GM18873 (cell line): ENCODE data around the gene SEPTIN8.

ENCODE experiments used
- ATAC-seq: cut with Tn5 transposase; IDR thresholded peaks from one replicate; pipeline ENCODE4 v1.9.1; 2021; ENCODE audit warnings: mild to moderate bottlenecking, moderate library complexity, moderate number of reproducible peaks; ENCODE audit not compliant: unreplicated experiment, low FRiP score

SEPTIN8 gene

GRCh38 chr5:132751971-132752580, 25.0 kb downstream of the SEPTIN8 start:
- ATAC-seq: no peak

- peak; percentile 33 for ATAC-seq
These were observed 25.6 kb downstream of the SEPTIN8 start for GRCh38 chr5:132751444-132751843.

DNA sequence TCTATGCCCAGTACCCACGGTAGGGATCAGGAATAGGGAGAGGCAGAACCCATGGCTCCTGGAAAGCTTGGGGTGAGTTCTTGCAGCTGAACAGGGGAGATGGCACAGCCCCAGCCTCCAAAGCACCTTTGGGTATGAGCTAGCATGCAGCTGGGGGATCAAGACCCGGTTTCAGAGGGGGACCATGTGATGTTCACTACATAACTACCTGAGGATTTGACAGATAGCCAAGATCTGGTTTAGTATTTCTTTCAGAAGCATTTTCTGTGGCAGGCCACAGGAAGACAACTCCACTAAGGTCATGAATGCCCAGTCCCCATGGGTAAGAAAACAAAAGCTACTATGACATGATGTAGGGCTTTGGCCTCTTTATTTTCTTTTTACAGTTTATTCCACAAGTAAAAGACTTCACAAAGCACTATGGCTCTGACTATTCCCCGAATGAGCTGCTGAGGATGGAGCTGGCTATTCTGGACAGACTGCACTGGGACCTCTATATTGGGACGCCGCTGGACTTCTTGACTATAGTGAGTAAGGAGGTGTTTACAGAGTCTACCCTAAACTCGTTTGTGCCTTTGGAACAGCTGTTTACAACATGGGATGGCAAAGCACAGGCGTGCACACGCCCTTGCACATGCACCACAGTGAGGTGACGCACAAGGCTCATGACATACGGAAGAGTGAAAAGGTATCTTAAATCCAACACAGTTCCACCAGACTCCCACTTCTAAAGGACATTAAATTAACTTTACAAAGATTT, 26.4 kb downstream of the SEPTIN8 start:
- ATAC-seq: peak; percentile 30

DNA sequence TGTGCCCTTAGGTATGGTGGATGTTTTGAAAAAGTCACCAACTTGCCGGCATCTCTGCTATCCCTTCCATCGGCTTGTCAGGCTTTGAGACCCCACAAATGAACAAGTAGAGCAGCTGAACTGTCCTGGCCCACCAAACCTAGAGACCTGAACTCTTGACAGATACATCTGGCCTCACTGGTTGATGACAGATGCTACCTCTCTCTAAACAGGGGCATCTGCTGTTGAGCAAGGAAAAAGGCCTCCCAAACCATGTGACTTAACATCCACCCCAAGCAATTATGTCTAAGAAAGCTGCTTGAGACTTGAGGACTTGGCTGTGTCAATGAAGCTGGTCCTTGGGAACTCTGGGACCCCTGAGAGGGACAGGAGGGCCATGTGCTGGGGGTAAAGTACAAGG, 27.5 kb downstream of the SEPTIN8 start:
- ATAC-seq: no peak

GRCh38 chr5:132748522-132749000, 28.5 kb downstream of the SEPTIN8 start:
- ATAC-seq: no peak

GRCh38 chr5:132747616-132748440, 29.2 kb downstream of the SEPTIN8 start:
- no peak for ATAC-seq

DNA sequence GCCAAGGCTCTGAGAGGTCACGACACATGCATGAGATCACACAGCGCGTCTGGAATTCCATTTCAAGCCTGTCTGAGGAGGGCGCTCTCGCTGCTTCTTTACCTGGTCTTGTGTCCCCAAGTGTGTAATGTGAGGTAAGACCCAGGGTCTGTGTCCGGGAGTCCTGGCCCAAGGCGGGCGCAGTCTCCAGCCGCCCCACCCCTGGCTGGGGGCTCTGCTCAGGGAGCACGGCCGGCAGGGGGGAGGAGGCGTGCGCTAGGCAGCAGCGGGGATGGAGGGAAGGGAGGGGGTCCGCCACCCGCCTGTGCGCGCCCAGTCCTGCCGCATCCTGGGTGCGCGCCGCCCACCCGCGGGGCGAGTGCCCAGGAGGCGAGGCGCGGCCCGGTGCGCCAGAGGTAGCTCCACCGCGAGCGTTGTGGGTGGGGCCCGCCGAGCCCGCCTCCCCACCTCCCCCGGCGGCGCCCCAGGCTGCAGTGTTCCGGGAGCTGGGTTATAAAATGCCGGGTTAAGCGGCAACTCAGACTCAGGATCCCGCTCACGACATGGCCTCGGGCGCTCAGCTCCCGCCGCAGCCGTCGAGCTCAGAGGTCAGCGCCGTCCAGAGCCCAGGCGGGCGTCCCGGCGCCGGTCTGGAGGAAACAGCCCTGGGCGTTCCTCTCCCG, 30.0 kb downstream of the SEPTIN8 start, which contains the start of gene CCNI2:
CCNI2 (plus strand) TSS at position 473 of the 662 bp plus-strand sequence; CDS start at position 543, 70 bp downstream.
- ATAC-seq: no peak

DNA sequence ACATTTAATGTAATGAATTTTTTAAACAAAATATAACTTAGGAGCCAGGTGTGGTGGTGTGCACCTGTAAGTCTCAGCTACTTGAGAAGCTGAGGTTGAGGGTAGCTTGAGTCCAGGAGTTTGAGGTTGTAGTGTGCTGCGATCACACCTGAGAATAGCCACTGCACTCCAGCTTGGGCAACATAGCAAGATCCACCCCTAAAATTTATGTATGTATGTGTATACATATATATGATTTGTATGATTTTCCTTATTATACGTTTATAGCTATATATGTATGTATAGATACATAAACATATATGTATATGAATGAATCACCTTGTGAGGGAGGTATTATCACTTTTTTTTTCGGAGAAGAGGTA, 30.5 kb downstream of the SEPTIN8 start:
- no peak for ATAC-seq

GRCh38 chr5:132744659-132745058, 32.4 kb downstream of the SEPTIN8 start:
- no peak for ATAC-seq

DNA sequence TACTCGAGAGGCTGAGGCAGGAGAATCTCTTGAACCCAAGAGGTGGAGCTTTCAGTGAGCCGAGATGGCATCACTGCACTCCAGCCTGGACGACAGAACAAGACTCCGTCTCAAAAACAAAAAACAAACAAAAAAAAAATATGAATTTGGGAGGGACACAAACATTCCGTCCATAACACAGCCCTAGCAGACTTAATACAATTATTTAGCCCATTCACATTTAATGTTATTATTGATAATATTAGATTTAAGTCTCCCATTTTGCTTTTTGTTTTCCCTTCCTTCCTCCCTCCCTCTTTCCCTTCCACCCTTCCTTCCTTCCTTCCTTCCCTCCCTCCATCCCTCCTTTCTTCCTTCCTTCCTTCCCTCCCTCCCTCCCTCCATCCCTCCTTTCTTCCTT, 34.4 kb downstream of the SEPTIN8 start:
- ATAC-seq: no peak

- ATAC-seq: no peak
These were observed 34.9 kb downstream of the SEPTIN8 start for GRCh38 chr5:132742158-132742557.

- no peak for ATAC-seq
These were observed 37.8 kb downstream of the SEPTIN8 start for GRCh38 chr5:132739232-132739631.

DNA sequence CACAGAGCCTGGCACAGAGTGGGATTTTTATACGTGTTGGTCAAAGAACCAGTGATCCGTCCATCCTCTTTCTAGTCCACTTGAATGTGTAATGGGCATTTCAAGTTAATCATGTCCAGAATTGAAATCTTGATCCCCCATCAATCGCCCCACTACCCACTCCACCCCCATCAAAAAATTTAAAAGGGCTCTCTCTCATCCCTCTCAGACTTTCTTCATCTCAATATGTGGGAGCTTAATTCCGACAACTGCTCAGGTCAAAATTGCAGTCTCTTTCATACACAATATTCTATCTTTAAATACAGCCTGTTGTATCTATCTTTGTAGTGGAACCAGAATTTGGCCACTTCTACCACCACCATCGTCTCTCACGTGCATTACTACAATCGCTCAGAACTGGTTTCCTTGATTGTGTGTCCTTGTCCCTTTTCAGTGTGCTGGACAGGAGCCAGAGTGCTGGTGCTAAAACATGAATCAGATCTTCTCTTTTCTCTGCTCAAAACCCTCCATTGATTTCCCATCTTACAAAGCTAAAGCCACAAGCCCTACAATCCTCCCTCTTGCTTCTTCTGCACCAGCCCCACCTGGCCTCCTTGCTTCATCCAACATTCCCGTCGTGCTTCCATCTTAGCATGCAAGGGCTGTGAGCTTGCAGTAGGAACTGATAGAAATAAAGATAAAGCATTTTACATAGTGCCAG, 38.9 kb downstream of the SEPTIN8 start:
- ATAC-seq: no peak

GRCh38 chr5:132736853-132737833, 39.9 kb downstream of the SEPTIN8 start, which contains the start of gene KIF3A:
KIF3A (minus strand) TSS chr5:132737546; CDS start chr5:132737419, 127 bp downstream.
- peak; percentile 89 for ATAC-seq

DNA sequence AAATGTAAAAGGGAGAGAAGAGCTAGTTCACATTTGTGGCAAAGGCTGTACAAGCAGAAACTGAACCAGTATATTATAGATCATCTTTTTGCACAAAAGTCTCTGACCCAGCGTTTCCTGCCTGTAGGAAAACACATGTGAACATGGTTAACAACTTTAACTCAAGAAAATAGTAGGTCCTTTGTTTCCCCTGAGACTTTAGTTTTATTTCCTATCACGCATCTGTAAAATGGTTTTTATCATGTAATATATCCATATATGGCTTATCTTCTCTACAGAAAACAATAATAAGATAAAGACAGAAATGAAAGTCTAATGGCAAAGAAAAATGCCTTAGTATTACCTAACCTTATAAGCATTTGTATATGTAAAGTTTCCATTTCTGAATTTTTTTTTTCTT, 42.4 kb downstream of the SEPTIN8 start:
- ATAC-seq: no peak

DNA sequence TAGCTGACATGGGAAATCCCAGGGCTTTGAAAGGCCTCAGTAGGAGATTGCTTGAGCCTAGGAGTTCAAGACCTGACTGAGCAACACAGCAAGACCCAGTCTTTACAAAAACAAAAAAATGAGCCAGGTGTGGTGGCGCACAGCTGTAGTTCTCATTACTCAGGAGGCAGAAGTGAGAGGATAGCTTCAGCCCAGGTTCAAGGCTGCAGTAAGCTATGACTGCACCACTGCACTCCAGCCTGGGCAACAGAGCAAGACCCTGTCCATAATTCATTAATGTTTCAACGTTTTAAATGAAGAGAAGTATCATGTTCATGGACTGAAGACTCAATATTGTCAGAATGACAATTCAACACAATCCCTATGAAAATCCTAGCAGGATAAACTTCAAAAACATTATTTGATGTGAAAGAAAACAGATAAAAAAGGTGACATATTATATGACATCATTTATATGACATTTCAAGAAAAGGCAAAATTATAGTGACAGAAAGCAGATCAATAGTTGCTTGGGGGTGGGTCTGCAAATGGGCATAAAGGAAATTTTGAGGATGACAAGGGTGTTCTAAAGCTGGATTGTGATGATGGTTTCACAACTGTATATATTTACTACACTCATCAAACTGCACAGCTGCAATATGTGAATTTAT, 43.4 kb downstream of the SEPTIN8 start:
- ATAC-seq: no peak

DNA sequence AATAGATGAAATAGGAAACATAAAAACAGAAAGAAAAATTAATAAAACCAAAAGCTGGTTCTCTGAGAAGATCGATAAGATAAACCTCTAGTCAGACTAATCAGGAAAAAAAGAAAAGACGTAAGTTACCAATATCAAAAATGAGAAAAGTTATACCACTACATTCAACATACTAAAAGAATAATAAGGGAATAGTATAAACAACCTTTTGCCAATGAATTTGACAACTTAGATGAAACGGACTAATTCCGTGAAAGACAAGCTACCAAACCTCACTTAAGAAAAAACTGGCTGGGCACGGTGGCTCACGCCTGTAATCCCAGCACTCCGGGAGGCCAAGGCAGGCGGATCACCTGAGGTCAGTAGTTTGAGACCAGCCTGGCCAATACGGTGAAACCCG, 47.1 kb downstream of the SEPTIN8 start:
- ATAC-seq: no peak

DNA sequence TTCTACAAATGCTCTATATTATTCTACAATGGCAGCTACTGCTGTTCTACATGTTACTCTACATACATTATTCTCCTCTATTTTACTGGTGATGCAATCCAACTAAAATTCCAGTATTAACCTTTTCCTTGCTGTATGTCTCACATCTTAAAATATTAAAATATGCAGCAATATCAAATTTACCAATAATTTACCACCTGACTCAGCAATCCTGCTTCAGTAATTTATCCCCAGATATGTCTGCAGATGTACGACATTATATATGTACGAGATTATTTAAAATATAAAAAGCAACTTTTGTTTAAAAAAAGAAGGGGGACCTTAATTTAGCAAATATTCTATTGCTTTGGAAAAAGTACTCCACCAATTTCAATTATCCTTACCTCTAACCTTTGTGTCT, 51.3 kb downstream of the SEPTIN8 start:
- no peak for ATAC-seq
